Body of pancreas (tissue), 4 donors: ENCODE results near the gene KREMEN1. TPM values are rescaled to one million over a fixed set of nuclear protein-coding genes. Genes with fewer than 3 reads are reported as not detected.

Source experiments
- ATAC-seq: fragments of 150-250 bp; one replicate; pipeline ENCODE4 v1.9.1; 2016
- DNase-seq, 4 donors: peaks; one replicate each; pipeline ENCODE4 v3.0.0-alpha.2; 2019
- H3K27ac ChIP-seq, 4 donors: fragments of 200-600 bp; sonication (generic); 1 replicate in 3 of 4; 2 replicates in 1 of 4; pipeline versions ENCODE4 v1.5.1 to v1.6.1; 2016 to 2019; ENCODE audit warnings: mild to moderate bottlenecking in 1 of 4, mixed read lengths in 1 of 4, moderate library complexity in 1 of 4
- H3K27me3 ChIP-seq, 2 donors: fragments of 200-600 bp; sonication (generic); one replicate each; pipeline ENCODE4 v1.6.0; 2016; ENCODE audit warnings: mild to moderate bottlenecking in 1 of 2
- H3K36me3 ChIP-seq, 2 donors: fragments of 200-600 bp; sonication (generic); replicated peaks in 1 of 2; 2 replicates each; pipeline ENCODE4 v1.5.1; 2016; ENCODE audit warnings: low read depth in 2 of 2; ENCODE audit not compliant: insufficient read depth in 1 of 2
- H3K4me1 ChIP-seq: fragments of 200-600 bp; sonication (generic); one replicate; pipeline ENCODE4 v1.6.0; 2016
- H3K4me3 ChIP-seq, 2 donors: fragments of 200-600 bp; sonication (generic); 1 replicate in 1 of 2; 2 replicates in 1 of 2; pipeline ENCODE4 v1.5.1; 2016 to 2019
- H3K9me3 ChIP-seq, 3 donors: fragments of 200-600 bp; sonication (generic); 1 replicate in 2 of 3; 2 replicates in 1 of 3; pipeline ENCODE4 v1.5.1; 2016
- CTCF ChIP-seq, 7 experiments: fragments of 450-650 bp in 4 of 7; fragments of 200-600 bp in 3 of 7; sonication (generic) in 3 of 7; IDR thresholded peaks; one replicate each; pipeline ENCODE4 v1.5.1; 2016 to 2019; ENCODE audit warnings: antibody characterized with exemption in 7 of 7
- POLR2A ChIP-seq, 3 donors: fragments of 450-650 bp; IDR thresholded peaks; one replicate each; pipeline ENCODE4 v1.6.1; 2016; ENCODE audit warnings: antibody characterized with exemption in 3 of 3, mild to moderate bottlenecking in 2 of 3
- whole genome bisulfite sequencing, 2 donors: methylation state at CpG; one replicate each; pipeline ENCODE4 v1.1.5; 2017; 5-methylcytosine and 5-hydroxymethylcytosine counted together
- intact Hi-C: fragments of 100-400 bp; cut with DNase I; formaldehyde crosslinking; loops from one replicate; pipeline ENCODE4 v1.15.1; 2023
- total RNA-seq, 2 donors: library from RNA; depleted of rRNA; stranded (reverse); fragments of >200 nt; gene quantifications; one replicate each; pipeline ENCODE4 v1.1.0, GENCODE V29; 2016

KREMEN1 gene
- total RNA-seq, 2 donors from 2014 or later: 6.6 to 7.3 TPM

- TF ChIP-seq CTCF (IDR thresholded peaks at IDR 0.05) (no peak), POLR2A (IDR thresholded peaks at IDR 0.05) (no peak)
- no peak for ATAC-seq
- no peak for DNase-seq
- Histone ChIP-seq H3K27me3 (no peaks in the 10 kb centered on the region), H3K36me3 (no peaks in the 10 kb centered on the region), H3K4me3 (no peak overlapping the region), H3K27ac (no peak overlapping the region), H3K9me3 (no peaks in the 10 kb centered on the region), H3K4me1 (peaks cover 29% of the 10 kb centered on the region)
- intact Hi-C loops: loop anchor here (10.0 kb wide), 1 partner anchor 185 kb away; no protein-coding TSS in a partner anchor
- 57 to 58% methylated on average over 4 of the region's 4 CpGs for WGBS, 2 donors
Measured at GRCh38 chr22:29069463-29069862, 3.4 kb upstream of the KREMEN1 start.

- no peak for DNase-seq
- WGBS, 2 donors: 94 to 96% methylated on average over 4 of the region's 4 CpGs
- Histone ChIP-seq H3K9me3 (no peaks in the 10 kb centered on the region), H3K4me3 (no peak overlapping the region), H3K27me3 (no peaks in the 10 kb centered on the region), H3K36me3 (no peaks in the 10 kb centered on the region), H3K27ac (no peak overlapping the region), H3K4me1 (peaks cover 29% of the 10 kb centered on the region)
- intact Hi-C loops: no loop called here
- ATAC-seq: no peak
- TF ChIP-seq POLR2A (IDR thresholded peaks at IDR 0.05) (no peak), CTCF (IDR thresholded peaks at IDR 0.05) (no peak)
Measured at GRCh38 chr22:29070490-29070889, 2.3 kb upstream of the KREMEN1 start.

- Histone ChIP-seq H3K36me3 (no peaks in the 10 kb centered on the region), H3K4me3 (no peak overlapping the region), H3K4me1 (peaks cover 29% of the 10 kb centered on the region), H3K27me3 (no peaks in the 10 kb centered on the region), H3K27ac (no peak overlapping the region), H3K9me3 (no peaks in the 10 kb centered on the region)
- TF ChIP-seq CTCF (IDR thresholded peaks at IDR 0.05): no peak
- TF ChIP-seq POLR2A (IDR thresholded peaks at IDR 0.05): no peak
- intact Hi-C loops: no loop called here
- no peak for ATAC-seq
- peak; percentile 32 to 73 (median 53) for DNase-seq
- 16 to 29% methylated on average over 24 to 58 of the region's 60 CpGs for WGBS, 2 donors
Measured at GRCh38 chr22:29071261-29072045, 1.4 kb upstream of the KREMEN1 start.

- TF ChIP-seq POLR2A (IDR thresholded peaks at IDR 0.05) (no peak), CTCF (IDR thresholded peaks at IDR 0.05) (no peak)
- intact Hi-C loops: no loop called here
- Histone ChIP-seq H3K27ac (no peak overlapping the region), H3K36me3 (no peaks in the 10 kb centered on the region), H3K9me3 (no peaks in the 10 kb centered on the region), H3K4me3 (no peak overlapping the region), H3K4me1 (peaks cover 29% of the 10 kb centered on the region), H3K27me3 (no peaks in the 10 kb centered on the region)
- WGBS, 2 donors: 27 to 61% methylated on average over 16 to 35 of the region's 41 CpGs
- peak; percentile 98 for ATAC-seq
- peak; percentile 98 to 100 (median 98) for DNase-seq
Measured at GRCh38 chr22:29072193-29072978, 449 bp upstream of the KREMEN1 start.
